Measurements from ENCODE around the gene ACSF3.

ACSF3 gene

GRCh38 chr16:89138843-89139520 lies 45.3 kb downstream of the ACSF3 start:
- H3K4me3 Mint-ChIP-seq, result no peak overlapping the region
- peaks cover 10% of the 10 kb centered on the region for H3K36me3 Mint-ChIP-seq (ENCODE audit: low read depth)
- no peaks in the 10 kb centered on the region for H3K9me3 Mint-ChIP-seq
- no peak overlapping the region for H3K27ac Mint-ChIP-seq
- no peaks in the 10 kb centered on the region for H3K4me1 Mint-ChIP-seq (ENCODE audit: low read depth)
- no peaks in the 10 kb centered on the region for H3K27me3 Mint-ChIP-seq

GRCh38 chr16:89139907-89140361 lies 46.3 kb downstream of the ACSF3 start:
- H3K4me1 Mint-ChIP-seq (ENCODE audit: low read depth), result no peaks in the 10 kb centered on the region
- no peak overlapping the region for H3K4me3 Mint-ChIP-seq
- H3K27ac Mint-ChIP-seq, result no peak overlapping the region
- H3K36me3 Mint-ChIP-seq (ENCODE audit: low read depth), result peaks cover under 1% of the 10 kb centered on the region
- no peaks in the 10 kb centered on the region for H3K27me3 Mint-ChIP-seq
- no peaks in the 10 kb centered on the region for H3K9me3 Mint-ChIP-seq

GRCh38 chr16:89140401-89140800 lies 46.7 kb downstream of the ACSF3 start:
- Mint-ChIP-seq H3K36me3 (ENCODE audit: low read depth) (no peaks in the 10 kb centered on the region), H3K4me3 (no peak overlapping the region), H3K4me1 (ENCODE audit: low read depth) (no peaks in the 10 kb centered on the region), H3K27me3 (no peaks in the 10 kb centered on the region), H3K27ac (no peak overlapping the region), H3K9me3 (no peaks in the 10 kb centered on the region)

- no peak overlapping the region for H3K27ac Mint-ChIP-seq
- no peak overlapping the region for H3K4me3 Mint-ChIP-seq
- H3K36me3 Mint-ChIP-seq (ENCODE audit: low read depth), result peaks cover 6% of the 10 kb centered on the region
- H3K4me1 Mint-ChIP-seq (ENCODE audit: low read depth), result no peaks in the 10 kb centered on the region
- no peaks in the 10 kb centered on the region for H3K9me3 Mint-ChIP-seq
- H3K27me3 Mint-ChIP-seq, result no peaks in the 10 kb centered on the region
Observed at GRCh38 chr16:89140981-89141883, 47.6 kb downstream of the ACSF3 start.

- Mint-ChIP-seq H3K36me3 (ENCODE audit: low read depth) (peaks cover 6% of the 10 kb centered on the region), H3K27ac (no peak overlapping the region), H3K4me3 (no peak overlapping the region)
Observed at GRCh38 chr16:89141884-89142267, 48.2 kb downstream of the ACSF3 start.

GRCh38 chr16:89142474-89143195 lies 49.0 kb downstream of the ACSF3 start:
- Mint-ChIP-seq H3K27ac (no peak overlapping the region), H3K4me3 (no peak overlapping the region), H3K9me3 (no peaks in the 10 kb centered on the region), H3K27me3 (no peaks in the 10 kb centered on the region), H3K36me3 (ENCODE audit: low read depth) (peaks cover 8% of the 10 kb centered on the region), H3K4me1 (ENCODE audit: low read depth) (no peaks in the 10 kb centered on the region)

More at GRCh38 chr16:89141884-89142267, 48.2 kb downstream of the ACSF3 start:
- Mint-ChIP-seq H3K9me3 (no peaks in the 10 kb centered on the region), H3K4me1 (ENCODE audit: low read depth) (no peaks in the 10 kb centered on the region), H3K27me3 (no peaks in the 10 kb centered on the region)

- H3K9me3 Mint-ChIP-seq, result no peaks in the 10 kb centered on the region
- H3K4me3 Mint-ChIP-seq, result no peak overlapping the region
- H3K4me1 Mint-ChIP-seq (ENCODE audit: low read depth), result no peaks in the 10 kb centered on the region
- no peaks in the 10 kb centered on the region for H3K27me3 Mint-ChIP-seq
- peaks cover 11% of the 10 kb centered on the region for H3K36me3 Mint-ChIP-seq (ENCODE audit: low read depth)
- no peak overlapping the region for H3K27ac Mint-ChIP-seq
Observed at GRCh38 chr16:89143201-89143741, 49.6 kb downstream of the ACSF3 start.

- H3K36me3 Mint-ChIP-seq (ENCODE audit: low read depth), result peaks cover 16% of the 10 kb centered on the region
- no peaks in the 10 kb centered on the region for H3K9me3 Mint-ChIP-seq
- H3K4me3 Mint-ChIP-seq, result no peak overlapping the region
- no peak overlapping the region for H3K27ac Mint-ChIP-seq
- H3K4me1 Mint-ChIP-seq (ENCODE audit: low read depth), result no peaks in the 10 kb centered on the region
- no peaks in the 10 kb centered on the region for H3K27me3 Mint-ChIP-seq
Observed at GRCh38 chr16:89143911-89144675, 50.4 kb downstream of the ACSF3 start.

GRCh38 chr16:89144681-89145080 lies 51.0 kb downstream of the ACSF3 start:
- no peaks in the 10 kb centered on the region for H3K9me3 Mint-ChIP-seq
- no peak overlapping the region for H3K27ac Mint-ChIP-seq
- no peaks in the 10 kb centered on the region for H3K4me1 Mint-ChIP-seq (ENCODE audit: low read depth)
- peaks cover 22% of the 10 kb centered on the region for H3K36me3 Mint-ChIP-seq (ENCODE audit: low read depth)
- no peaks in the 10 kb centered on the region for H3K27me3 Mint-ChIP-seq
- H3K4me3 Mint-ChIP-seq, result no peak overlapping the region

GRCh38 chr16:89145406-89146161 lies 51.9 kb downstream of the ACSF3 start:
- no peaks in the 10 kb centered on the region for H3K4me1 Mint-ChIP-seq (ENCODE audit: low read depth)
- peaks cover 28% of the 10 kb centered on the region for H3K36me3 Mint-ChIP-seq (ENCODE audit: low read depth)
- H3K27me3 Mint-ChIP-seq, result no peaks in the 10 kb centered on the region
- H3K27ac Mint-ChIP-seq, result no peak overlapping the region
- H3K4me3 Mint-ChIP-seq, result no peak overlapping the region
- no peaks in the 10 kb centered on the region for H3K9me3 Mint-ChIP-seq

- Mint-ChIP-seq H3K36me3 (ENCODE audit: low read depth) (peaks cover 37% of the 10 kb centered on the region), H3K27me3 (no peaks in the 10 kb centered on the region), H3K9me3 (no peaks in the 10 kb centered on the region), H3K27ac (no peak overlapping the region), H3K4me1 (ENCODE audit: low read depth) (no peaks in the 10 kb centered on the region), H3K4me3 (no peak overlapping the region)
Observed at GRCh38 chr16:89146211-89147005, 52.8 kb downstream of the ACSF3 start.

GRCh38 chr16:89147085-89147817 lies 53.6 kb downstream of the ACSF3 start:
- Mint-ChIP-seq H3K36me3 (ENCODE audit: low read depth) (peaks cover 37% of the 10 kb centered on the region), H3K4me3 (no peak overlapping the region), H3K27me3 (no peaks in the 10 kb centered on the region), H3K4me1 (ENCODE audit: low read depth) (no peaks in the 10 kb centered on the region), H3K9me3 (no peaks in the 10 kb centered on the region), H3K27ac (no peak overlapping the region)
